ENCODE results near the gene LCN9. TPM values are rescaled to one million over a fixed set of nuclear protein-coding genes. Genes with fewer than 3 reads are reported as not detected.

LCN9 gene
- total and polyA plus RNA-seq, 2 experiments from 2014 or later = not detected

DNA sequence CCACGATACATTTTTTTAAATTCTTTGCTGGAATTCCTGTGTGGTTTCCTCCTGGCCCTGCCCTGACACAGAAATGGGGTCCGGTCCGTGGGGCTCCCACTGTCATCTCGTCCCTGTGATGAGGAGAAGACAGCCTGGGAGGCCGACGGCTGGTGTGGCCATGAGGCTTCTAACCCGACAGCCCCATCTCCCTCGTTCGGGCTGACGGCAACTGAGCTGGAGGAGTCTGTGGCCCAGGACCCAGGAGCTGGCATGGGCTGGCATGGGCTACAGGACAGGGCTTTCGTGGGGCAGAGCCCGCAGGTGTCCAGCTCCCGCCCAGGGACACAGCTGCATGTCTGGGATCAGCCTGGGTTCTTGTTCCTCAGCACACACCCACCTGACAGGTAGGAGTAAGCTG is 13.8 kb downstream of the LCN9 start:
- Histone ChIP-seq H3K36me3 (ENCODE audit: insufficient read depth) (no peaks in the 10 kb centered on the region), H3K27me3 (ENCODE audit: insufficient read depth) (no peaks in the 10 kb centered on the region), H2AFZ (no peak overlapping the region), H3K4me3 (no peak overlapping the region), H3K79me2 (replicated peaks; ENCODE audit: insufficient read depth) (no peaks in the 10 kb centered on the region), H3K4me2 (no peak overlapping the region), H3K4me1 (ENCODE audit: insufficient read depth) (no peaks in the 10 kb centered on the region; the same call in 1 of the 2 replicates), H4K20me1 (replicated peaks; ENCODE audit: insufficient read depth) (no peaks in the 10 kb centered on the region), H3K27ac (ENCODE audit: low read depth) (no peak overlapping the region), H3F3A (replicated peaks; ENCODE audit: low read depth) (no peaks in the 10 kb centered on the region), H3K9me2 (ENCODE audit: insufficient read depth) (no peaks in the 10 kb centered on the region)
- TF ChIP-seq STAT1 (IDR thresholded peaks at IDR 0.05; ENCODE audit: unreplicated experiment) = no peak
- TF ChIP-seq CREB1 (CRISPR knock-in tag; IDR thresholded peaks at IDR 0.05; ENCODE audit: low read depth) = no peak
- Mint-ChIP-seq H3K27ac (no peak overlapping the region), H3K4me3 (no peak overlapping the region), H3K9me3 (peaks cover 4% of the 10 kb centered on the region; the same call in 1 of the 3 replicates), H3K27me3 (ENCODE audit: insufficient read depth, low read depth, poor library complexity) (peaks cover 4% of the 10 kb centered on the region), H3K36me3 (ENCODE audit: low read depth) (no peaks in the 10 kb centered on the region), H3K4me1 (peaks cover 8% of the 10 kb centered on the region)
- no peak for ATAC-seq
- DNase-seq (ENCODE audit: low spot score) = no peak

DNA sequence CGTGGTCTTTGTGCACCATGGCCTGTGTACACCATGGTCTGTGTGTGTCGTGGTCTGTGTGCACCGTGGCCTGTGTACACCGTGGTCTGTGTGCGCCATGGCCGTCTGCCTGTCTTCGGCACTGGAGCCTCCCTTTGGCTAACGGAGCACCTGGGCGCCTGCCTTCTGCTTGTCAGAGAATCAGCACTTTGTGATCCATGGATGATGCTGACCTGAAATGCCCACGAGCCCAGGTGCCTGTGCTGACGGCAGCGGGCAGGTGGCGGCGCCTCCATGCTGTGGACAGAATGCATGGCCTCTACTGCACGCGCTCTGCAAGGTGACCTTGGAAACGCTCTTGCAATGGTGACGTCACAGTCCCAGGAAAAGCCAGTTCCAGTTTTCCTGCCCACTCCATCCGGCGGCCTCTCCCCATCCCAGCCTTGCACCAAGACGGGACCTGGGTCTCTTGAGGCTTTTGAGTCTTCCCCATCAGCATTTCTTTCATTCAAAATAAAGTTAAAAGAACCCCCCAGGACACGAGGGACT is 14.6 kb downstream of the LCN9 start:
- H3K4me2 ChIP-seq = no peak overlapping the region
- H3K4me3 ChIP-seq = no peak overlapping the region
- no peaks in the 10 kb centered on the region; the same call in 1 of the 2 replicates for H3K4me1 ChIP-seq (ENCODE audit: insufficient read depth)
- H3K9me3 Mint-ChIP-seq = peaks cover 4% of the 10 kb centered on the region; the same call in 1 of the 3 replicates
- H4K20me1 ChIP-seq (replicated peaks; ENCODE audit: insufficient read depth) = no peaks in the 10 kb centered on the region
- no peak overlapping the region for H3K27ac Mint-ChIP-seq
- peaks cover 8% of the 10 kb centered on the region for H3K4me1 Mint-ChIP-seq
- H3K9me2 ChIP-seq (ENCODE audit: insufficient read depth) = no peaks in the 10 kb centered on the region
- H3K27me3 ChIP-seq (ENCODE audit: insufficient read depth) = no peaks in the 10 kb centered on the region
- peaks cover 5% of the 10 kb centered on the region for H3K27me3 Mint-ChIP-seq (ENCODE audit: insufficient read depth, low read depth, poor library complexity)
- no peak overlapping the region for H3K4me3 Mint-ChIP-seq
- H3F3A ChIP-seq (replicated peaks; ENCODE audit: low read depth) = no peaks in the 10 kb centered on the region
- H3K79me2 ChIP-seq (replicated peaks; ENCODE audit: insufficient read depth) = no peaks in the 10 kb centered on the region
- H3K27ac ChIP-seq (ENCODE audit: low read depth) = no peak overlapping the region
- no peaks in the 10 kb centered on the region for H3K36me3 Mint-ChIP-seq (ENCODE audit: low read depth)
- ATAC-seq (no peak), DNase-seq (ENCODE audit: low spot score) (no peak)
- no peaks in the 10 kb centered on the region for H3K36me3 ChIP-seq (ENCODE audit: insufficient read depth)
- no peak overlapping the region for H2AFZ ChIP-seq
- TF ChIP-seq NANOG (IDR thresholded peaks at IDR 0.05; ENCODE audit: borderline replicate concordance) = no peak
- TF ChIP-seq STAT1 (IDR thresholded peaks at IDR 0.05; ENCODE audit: unreplicated experiment) = no peak
- TF ChIP-seq, protein P1, sequence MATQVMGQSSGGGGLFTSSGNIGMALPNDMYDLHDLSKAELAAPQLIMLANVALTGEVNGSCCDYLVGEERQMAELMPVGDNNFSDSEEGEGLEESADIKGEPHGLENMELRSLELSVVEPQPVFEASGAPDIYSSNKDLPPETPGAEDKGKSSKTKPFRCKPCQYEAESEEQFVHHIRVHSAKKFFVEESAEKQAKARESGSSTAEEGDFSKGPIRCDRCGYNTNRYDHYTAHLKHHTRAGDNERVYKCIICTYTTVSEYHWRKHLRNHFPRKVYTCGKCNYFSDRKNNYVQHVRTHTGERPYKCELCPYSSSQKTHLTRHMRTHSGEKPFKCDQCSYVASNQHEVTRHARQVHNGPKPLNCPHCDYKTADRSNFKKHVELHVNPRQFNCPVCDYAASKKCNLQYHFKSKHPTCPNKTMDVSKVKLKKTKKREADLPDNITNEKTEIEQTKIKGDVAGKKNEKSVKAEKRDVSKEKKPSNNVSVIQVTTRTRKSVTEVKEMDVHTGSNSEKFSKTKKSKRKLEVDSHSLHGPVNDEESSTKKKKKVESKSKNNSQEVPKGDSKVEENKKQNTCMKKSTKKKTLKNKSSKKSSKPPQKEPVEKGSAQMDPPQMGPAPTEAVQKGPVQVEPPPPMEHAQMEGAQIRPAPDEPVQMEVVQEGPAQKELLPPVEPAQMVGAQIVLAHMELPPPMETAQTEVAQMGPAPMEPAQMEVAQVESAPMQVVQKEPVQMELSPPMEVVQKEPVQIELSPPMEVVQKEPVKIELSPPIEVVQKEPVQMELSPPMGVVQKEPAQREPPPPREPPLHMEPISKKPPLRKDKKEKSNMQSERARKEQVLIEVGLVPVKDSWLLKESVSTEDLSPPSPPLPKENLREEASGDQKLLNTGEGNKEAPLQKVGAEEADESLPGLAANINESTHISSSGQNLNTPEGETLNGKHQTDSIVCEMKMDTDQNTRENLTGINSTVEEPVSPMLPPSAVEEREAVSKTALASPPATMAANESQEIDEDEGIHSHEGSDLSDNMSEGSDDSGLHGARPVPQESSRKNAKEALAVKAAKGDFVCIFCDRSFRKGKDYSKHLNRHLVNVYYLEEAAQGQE (IDR thresholded peaks at IDR 0.05; ENCODE audit: unreplicated experiment) = no peak
- TF ChIP-seq, protein P2, sequence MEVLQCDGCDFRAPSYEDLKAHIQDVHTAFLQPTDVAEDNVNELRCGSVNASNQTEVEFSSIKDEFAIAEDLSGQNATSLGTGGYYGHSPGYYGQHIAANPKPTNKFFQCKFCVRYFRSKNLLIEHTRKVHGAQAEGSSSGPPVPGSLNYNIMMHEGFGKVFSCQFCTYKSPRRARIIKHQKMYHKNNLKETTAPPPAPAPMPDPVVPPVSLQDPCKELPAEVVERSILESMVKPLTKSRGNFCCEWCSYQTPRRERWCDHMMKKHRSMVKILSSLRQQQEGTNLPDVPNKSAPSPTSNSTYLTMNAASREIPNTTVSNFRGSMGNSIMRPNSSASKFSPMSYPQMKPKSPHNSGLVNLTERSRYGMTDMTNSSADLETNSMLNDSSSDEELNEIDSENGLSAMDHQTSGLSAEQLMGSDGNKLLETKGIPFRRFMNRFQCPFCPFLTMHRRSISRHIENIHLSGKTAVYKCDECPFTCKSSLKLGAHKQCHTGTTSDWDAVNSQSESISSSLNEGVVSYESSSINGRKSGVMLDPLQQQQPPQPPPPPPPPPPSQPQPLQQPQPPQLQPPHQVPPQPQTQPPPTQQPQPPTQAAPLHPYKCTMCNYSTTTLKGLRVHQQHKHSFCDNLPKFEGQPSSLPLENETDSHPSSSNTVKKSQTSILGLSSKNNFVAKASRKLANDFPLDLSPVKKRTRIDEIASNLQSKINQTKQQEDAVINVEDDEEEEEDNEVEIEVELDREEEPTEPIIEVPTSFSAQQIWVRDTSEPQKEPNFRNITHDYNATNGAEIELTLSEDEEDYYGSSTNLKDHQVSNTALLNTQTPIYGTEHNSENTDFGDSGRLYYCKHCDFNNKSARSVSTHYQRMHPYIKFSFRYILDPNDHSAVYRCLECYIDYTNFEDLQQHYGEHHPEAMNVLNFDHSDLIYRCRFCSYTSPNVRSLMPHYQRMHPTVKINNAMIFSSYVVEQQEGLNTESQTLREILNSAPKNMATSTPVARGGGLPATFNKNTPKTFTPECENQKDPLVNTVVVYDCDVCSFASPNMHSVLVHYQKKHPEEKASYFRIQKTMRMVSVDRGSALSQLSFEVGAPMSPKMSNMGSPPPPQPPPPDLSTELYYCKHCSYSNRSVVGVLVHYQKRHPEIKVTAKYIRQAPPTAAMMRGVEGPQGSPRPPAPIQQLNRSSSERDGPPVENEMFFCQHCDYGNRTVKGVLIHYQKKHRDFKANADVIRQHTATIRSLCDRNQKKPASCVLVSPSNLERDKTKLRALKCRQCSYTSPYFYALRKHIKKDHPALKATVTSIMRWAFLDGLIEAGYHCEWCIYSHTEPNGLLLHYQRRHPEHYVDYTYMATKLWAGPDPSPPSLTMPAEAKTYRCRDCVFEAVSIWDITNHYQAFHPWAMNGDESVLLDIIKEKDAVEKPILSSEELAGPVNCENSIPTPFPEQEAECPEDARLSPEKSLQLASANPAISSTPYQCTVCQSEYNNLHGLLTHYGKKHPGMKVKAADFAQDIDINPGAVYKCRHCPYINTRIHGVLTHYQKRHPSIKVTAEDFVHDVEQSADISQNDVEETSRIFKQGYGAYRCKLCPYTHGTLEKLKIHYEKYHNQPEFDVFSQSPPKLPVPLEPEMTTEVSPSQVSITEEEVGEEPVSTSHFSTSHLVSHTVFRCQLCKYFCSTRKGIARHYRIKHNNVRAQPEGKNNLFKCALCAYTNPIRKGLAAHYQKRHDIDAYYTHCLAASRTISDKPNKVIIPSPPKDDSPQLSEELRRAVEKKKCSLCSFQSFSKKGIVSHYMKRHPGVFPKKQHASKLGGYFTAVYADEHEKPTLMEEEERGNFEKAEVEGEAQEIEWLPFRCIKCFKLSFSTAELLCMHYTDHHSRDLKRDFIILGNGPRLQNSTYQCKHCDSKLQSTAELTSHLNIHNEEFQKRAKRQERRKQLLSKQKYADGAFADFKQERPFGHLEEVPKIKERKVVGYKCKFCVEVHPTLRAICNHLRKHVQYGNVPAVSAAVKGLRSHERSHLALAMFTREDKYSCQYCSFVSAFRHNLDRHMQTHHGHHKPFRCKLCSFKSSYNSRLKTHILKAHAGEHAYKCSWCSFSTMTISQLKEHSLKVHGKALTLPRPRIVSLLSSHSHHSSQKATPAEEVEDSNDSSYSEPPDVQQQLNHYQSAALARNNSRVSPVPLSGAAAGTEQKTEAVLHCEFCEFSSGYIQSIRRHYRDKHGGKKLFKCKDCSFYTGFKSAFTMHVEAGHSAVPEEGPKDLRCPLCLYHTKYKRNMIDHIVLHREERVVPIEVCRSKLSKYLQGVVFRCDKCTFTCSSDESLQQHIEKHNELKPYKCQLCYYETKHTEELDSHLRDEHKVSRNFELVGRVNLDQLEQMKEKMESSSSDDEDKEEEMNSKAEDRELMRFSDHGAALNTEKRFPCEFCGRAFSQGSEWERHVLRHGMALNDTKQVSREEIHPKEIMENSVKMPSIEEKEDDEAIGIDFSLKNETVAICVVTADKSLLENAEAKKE (CRISPR knock-in tag; IDR thresholded peaks at IDR 0.05) = no peak
- TF ChIP-seq ZNF331 (CRISPR knock-in tag; IDR thresholded peaks at IDR 0.05; ENCODE audit: low read depth) = no peak
- TF ChIP-seq EZH2phosphoT487 (IDR thresholded peaks at IDR 0.05; ENCODE audit: unreplicated experiment) = no peak
- no peak for TF ChIP-seq JUNB (IDR thresholded peaks at IDR 0.05; ENCODE audit: unreplicated experiment)
- TF ChIP-seq ZNF114 (CRISPR knock-in tag; IDR thresholded peaks at IDR 0.05) = no peak
- TF ChIP-seq, protein P3, sequence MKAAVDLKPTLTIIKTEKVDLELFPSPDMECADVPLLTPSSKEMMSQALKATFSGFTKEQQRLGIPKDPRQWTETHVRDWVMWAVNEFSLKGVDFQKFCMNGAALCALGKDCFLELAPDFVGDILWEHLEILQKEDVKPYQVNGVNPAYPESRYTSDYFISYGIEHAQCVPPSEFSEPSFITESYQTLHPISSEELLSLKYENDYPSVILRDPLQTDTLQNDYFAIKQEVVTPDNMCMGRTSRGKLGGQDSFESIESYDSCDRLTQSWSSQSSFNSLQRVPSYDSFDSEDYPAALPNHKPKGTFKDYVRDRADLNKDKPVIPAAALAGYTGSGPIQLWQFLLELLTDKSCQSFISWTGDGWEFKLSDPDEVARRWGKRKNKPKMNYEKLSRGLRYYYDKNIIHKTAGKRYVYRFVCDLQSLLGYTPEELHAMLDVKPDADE (IDR thresholded peaks at IDR 0.05) = no peak
- TF ChIP-seq POLR2AphosphoS5 (IDR thresholded peaks at IDR 0.05; ENCODE audit: low read depth) = no peak
